Activated T-cell treated with anti-CD3 and anti-CD28 coated beads for 24 hours (primary cell): ENCODE measurements around the gene KRTAP10-3.
"Not testable (repeated sequence)": the region's sequence is repeated elsewhere in the genome, so short reads cannot be mapped to it uniquely, and the experiment has no call there.

Experiments used
- DNase-seq: peaks from one replicate; pipeline ENCODE4 v3.0.0-alpha.2; 2020; ENCODE audit warnings: low read depth

KRTAP10-3 gene

GRCh38 chr21:44558695-44559094 lies at the start of gene KRTAP10-3:
Gene KRTAP10-3 (minus strand): TSS chr21:44558795. CDS start chr21:44558715, 80 bp downstream.
- no peak for DNase-seq

- no peak for DNase-seq
These were observed 47.9 kb upstream of the KRTAP10-3 start for GRCh38 chr21:44606495-44606894.

GRCh38 chr21:44603911-44604310 lies 45.3 kb upstream of the KRTAP10-3 start:
- DNase-seq = no peak

GRCh38 chr21:44603109-44603875 lies 44.7 kb upstream of the KRTAP10-3 start:
- no peak for DNase-seq

GRCh38 chr21:44602463-44602850 lies 43.9 kb upstream of the KRTAP10-3 start:
- no peak for DNase-seq

GRCh38 chr21:44601596-44602462 lies 43.2 kb upstream of the KRTAP10-3 start:
- no peak for DNase-seq

GRCh38 chr21:44601091-44601490 lies 42.5 kb upstream of the KRTAP10-3 start:
- not testable (repeated sequence) for DNase-seq

GRCh38 chr21:44600118-44600978 lies 41.8 kb upstream of the KRTAP10-3 start, which contains the start of gene KRTAP10-7:
Gene KRTAP10-7 (plus strand): TSS chr21:44600597. CDS start chr21:44600622, 25 bp downstream.
- not testable (repeated sequence) for DNase-seq

GRCh38 chr21:44599264-44600029 lies 40.9 kb upstream of the KRTAP10-3 start:
- no peak for DNase-seq

- no peak for DNase-seq
These were observed 39.5 kb upstream of the KRTAP10-3 start for GRCh38 chr21:44598061-44598460.

- DNase-seq = no peak
These were observed 37.6 kb upstream of the KRTAP10-3 start for GRCh38 chr21:44596068-44596725.

GRCh38 chr21:44595524-44595923 lies 36.9 kb upstream of the KRTAP10-3 start:
- DNase-seq = no peak

- no peak for DNase-seq
These were observed 35.9 kb upstream of the KRTAP10-3 start for GRCh38 chr21:44594406-44594916.

- DNase-seq = no peak
These were observed 35.2 kb upstream of the KRTAP10-3 start for GRCh38 chr21:44593598-44594405.

- no peak for DNase-seq
These were observed 34.1 kb upstream of the KRTAP10-3 start, which contains the start of gene KRTAP10-6 for GRCh38 chr21:44592446-44593311. Gene KRTAP10-6 (minus strand): TSS chr21:44592505. CDS start chr21:44592484, 21 bp downstream.

GRCh38 chr21:44591801-44592130 lies 33.2 kb upstream of the KRTAP10-3 start:
- not testable (repeated sequence) for DNase-seq

- not testable (repeated sequence) for DNase-seq
These were observed 32.6 kb upstream of the KRTAP10-3 start for GRCh38 chr21:44590897-44591800.
